IMR-90 (cell line): ENCODE data around the gene KCNF1. TPM values are rescaled to one million over a fixed set of nuclear protein-coding genes. Genes with fewer than 3 reads are reported as not detected.
A peak's percentile ranks its signal among the peaks of the same experiment; 100 is the strongest.

Experiments
- ATAC-seq: fragments of 200-7000 bp; cut with Tn5 transposase; 2 replicates; pipeline ENCODE4 v1.9.1; 2020; ENCODE audit warnings: low read depth, mild to moderate bottlenecking, moderate library complexity
- BruUV-seq: library from RNA; stranded (reverse); fragments of 400-500 nt; replicated peaks from 2 replicates; lab custom pipeline; 2021; lab: Mats Ljungman, UMichigan
- CTCF ChIA-PET: fragments of 300-600 bp; formaldehyde crosslinking; extraction: SDS; loops from one replicate; lab custom pipeline; 2021; ENCODE audit warnings: antibody characterized with exemption; lab: Yijun Ruan, JAX
- POLR2A ChIA-PET: fragments of 300-600 bp; sonication (Branson Sonifier 250); formaldehyde crosslinking; loops from one replicate; lab custom pipeline; 2022; ENCODE audit warnings: antibody characterized with exemption; ENCODE audit not compliant: unreplicated experiment; lab: Charles Lee
- DNase-seq: peaks from one replicate; pipeline ENCODE4 v3.0.0; 2013
- H2AFZ ChIP-seq: replicated peaks from 2 replicates; pipeline ENCODE3; 2013; ENCODE audit warnings: low read length, mild to moderate bottlenecking; ENCODE audit not compliant: poor library complexity
- H2AK5ac ChIP-seq: 2 replicates; pipeline ENCODE4 v1.6.1; 2013; ENCODE audit warnings: low read depth, low read length, inconsistent platforms
- H2AK9ac ChIP-seq: replicated peaks from 2 replicates; pipeline ENCODE3; 2013; ENCODE audit warnings: mild to moderate bottlenecking, low read depth, low read length, moderate library complexity; ENCODE audit not compliant: poor library complexity
- H2BK120ac ChIP-seq: 2 replicates; pipeline ENCODE4 v1.6.1; 2013; ENCODE audit warnings: low read depth, low read length, inconsistent platforms
- H2BK15ac ChIP-seq: 3 replicates; pipeline ENCODE4 v1.6.1; 2013; ENCODE audit warnings: low read depth, low read length, inconsistent platforms
- H2BK20ac ChIP-seq: 2 replicates; pipeline ENCODE4 v1.6.1; 2013; ENCODE audit warnings: low read depth, mild to moderate bottlenecking, inconsistent platforms, low read length, moderate library complexity
- H2BK5ac ChIP-seq: 2 replicates; pipeline ENCODE4 v1.6.1; 2013; ENCODE audit warnings: mild to moderate bottlenecking, low read depth, low read length, inconsistent platforms; ENCODE audit not compliant: poor library complexity, severe bottlenecking
- H3K14ac ChIP-seq: replicated peaks from 2 replicates; pipeline ENCODE4 v1.6.1; 2013; ENCODE audit warnings: low read depth, low read length, inconsistent platforms
- H3K18ac ChIP-seq: 2 replicates; pipeline ENCODE4 v1.6.1; 2013; ENCODE audit warnings: low read depth, low read length, control low read depth
- H3K23ac ChIP-seq: 2 replicates; pipeline ENCODE4 v1.6.1; 2013; ENCODE audit warnings: low read depth, low read length, inconsistent platforms
- H3K27ac ChIP-seq: 2 replicates; pipeline ENCODE4 v1.5.1; 2013; ENCODE audit warnings: mild to moderate bottlenecking, control low read depth, low read length; ENCODE audit not compliant: insufficient read depth
- H3K27me3 ChIP-seq: 2 replicates; pipeline ENCODE4 v1.6.1; 2013; ENCODE audit warnings: low read length; ENCODE audit not compliant: control insufficient read depth, insufficient read depth
- H3K36me3 ChIP-seq: 2 replicates; pipeline ENCODE4 v1.6.1; 2013; ENCODE audit warnings: low read length, mixed read lengths; ENCODE audit not compliant: control insufficient read depth, insufficient read depth
- H3K4ac ChIP-seq: 2 replicates; pipeline ENCODE4 v1.6.1; 2013; ENCODE audit warnings: low read depth, low read length, inconsistent platforms
- H3K4me1 ChIP-seq: 2 replicates; pipeline ENCODE4 v1.6.1; 2013; ENCODE audit warnings: low read length, mixed read lengths; ENCODE audit not compliant: control insufficient read depth, insufficient read depth
- H3K4me2 ChIP-seq: 2 replicates; pipeline ENCODE4 v1.6.1; 2013; ENCODE audit warnings: low read depth, mild to moderate bottlenecking, control low read depth, low read length, moderate library complexity
- H3K4me3 ChIP-seq: 2 replicates; pipeline ENCODE4 v1.5.1; 2013; ENCODE audit warnings: low read depth, mild to moderate bottlenecking, control low read depth, low read length, moderate library complexity; ENCODE audit not compliant: insufficient read depth
- H3K56ac ChIP-seq: 2 replicates; pipeline ENCODE4 v1.6.1; 2013; ENCODE audit warnings: low read length, inconsistent platforms; ENCODE audit not compliant: insufficient read depth; ENCODE audit errors: extremely low read depth
- H3K79me1 ChIP-seq, 2 experiments: 2 replicates each; pipeline ENCODE4 v1.6.1; 2013; ENCODE audit warnings: low read length in 2 of 2, inconsistent platforms in 1 of 2, low read depth in 1 of 2
- H3K9ac ChIP-seq: 2 replicates; pipeline ENCODE4 v1.6.1; 2013; ENCODE audit warnings: low read depth, low read length, control low read depth
- H3K9me1 ChIP-seq: 2 replicates; pipeline ENCODE4 v1.6.1; 2013; ENCODE audit warnings: low read length, inconsistent platforms; ENCODE audit not compliant: insufficient read depth
- H3K9me3 ChIP-seq: 2 replicates; pipeline ENCODE4 v1.6.1; 2013; ENCODE audit warnings: low read length; ENCODE audit not compliant: control insufficient read depth, insufficient read depth
- H4K20me1 ChIP-seq: 2 replicates; pipeline ENCODE4 v1.6.1; 2013; ENCODE audit warnings: low read length, inconsistent platforms; ENCODE audit not compliant: insufficient read depth
- H4K5ac ChIP-seq: 2 replicates; pipeline ENCODE4 v1.6.1; 2013; ENCODE audit warnings: mild to moderate bottlenecking, low read depth, low read length, control low read depth
- H4K8ac ChIP-seq, 2 experiments: 2 replicates each; pipeline ENCODE4 v1.6.1; 2013; ENCODE audit warnings: low read depth in 2 of 2, low read length in 2 of 2, control low read depth in 1 of 2, inconsistent platforms in 1 of 2
- H4K91ac ChIP-seq: 2 replicates; pipeline ENCODE4 v1.6.1; 2013; ENCODE audit warnings: low read depth, low read length, inconsistent platforms; ENCODE audit not compliant: insufficient read depth
- MAFK ChIP-seq: IDR thresholded peaks from 2 replicates; pipeline ENCODE4 v1.6.1; 2012; ENCODE audit warnings: low read depth, low read length, improper control_type of control experiment
- RAD21 ChIP-seq: IDR thresholded peaks from 2 replicates; pipeline ENCODE4 v1.6.1; 2012; ENCODE audit warnings: low read length, improper control_type of control experiment
- WGBS, 2 experiments: methylation state at CpG; one replicate each; pipeline versions ENCODE4 v1.1.5 to v1.1.7; 2013; ENCODE audit warnings: missing lambda C conversion rate in 2 of 2; ENCODE audit not compliant: insufficient read length in 1 of 2; ENCODE audit errors: extremely low coverage in 2 of 2; 5-methylcytosine and 5-hydroxymethylcytosine counted together
- dilution Hi-C: fragments of 300-500 bp; cut with HindIII; formaldehyde crosslinking; loops from one replicate; pipeline ENCODE4 v1.14.3; 2018; ENCODE audit warnings: low sequenced_read_pairs; ENCODE audit not compliant: unreplicated experiment
- in situ Hi-C: fragments of 300-500 bp; cut with MboI; formaldehyde crosslinking; loops from 3 replicates; pipeline ENCODE4 v1.14.3; 2019; ENCODE audit warnings: low sequenced_read_pairs, inconsistent platforms, mixed read lengths
- intact Hi-C: fragments of 100-400 bp; cut with micrococcal nuclease; formaldehyde crosslinking; loops from 2 replicates; pipeline ENCODE4 v1.10.0; 2022
- polyA plus RNA-seq, 3 experiments: library from polyadenylated mRNA; depleted of rRNA; stranded (reverse); fragments of >200 nt; gene quantifications; 2 replicates each; pipeline ENCODE4 v1.2.3, GENCODE V29; 2012; ENCODE audit warnings: low replicate concordance in 1 of 3
- total RNA-seq: library from RNA; depleted of rRNA; stranded (reverse); fragments of >200 nt; gene quantifications from 2 replicates; pipeline ENCODE4 v1.2.3, GENCODE V29; 2012

KCNF1 gene
- total and polyA plus RNA-seq, 2 of the 4 experiments (the other 2 are of a cell fraction) = 0.54 to 1.4 TPM

DNA sequence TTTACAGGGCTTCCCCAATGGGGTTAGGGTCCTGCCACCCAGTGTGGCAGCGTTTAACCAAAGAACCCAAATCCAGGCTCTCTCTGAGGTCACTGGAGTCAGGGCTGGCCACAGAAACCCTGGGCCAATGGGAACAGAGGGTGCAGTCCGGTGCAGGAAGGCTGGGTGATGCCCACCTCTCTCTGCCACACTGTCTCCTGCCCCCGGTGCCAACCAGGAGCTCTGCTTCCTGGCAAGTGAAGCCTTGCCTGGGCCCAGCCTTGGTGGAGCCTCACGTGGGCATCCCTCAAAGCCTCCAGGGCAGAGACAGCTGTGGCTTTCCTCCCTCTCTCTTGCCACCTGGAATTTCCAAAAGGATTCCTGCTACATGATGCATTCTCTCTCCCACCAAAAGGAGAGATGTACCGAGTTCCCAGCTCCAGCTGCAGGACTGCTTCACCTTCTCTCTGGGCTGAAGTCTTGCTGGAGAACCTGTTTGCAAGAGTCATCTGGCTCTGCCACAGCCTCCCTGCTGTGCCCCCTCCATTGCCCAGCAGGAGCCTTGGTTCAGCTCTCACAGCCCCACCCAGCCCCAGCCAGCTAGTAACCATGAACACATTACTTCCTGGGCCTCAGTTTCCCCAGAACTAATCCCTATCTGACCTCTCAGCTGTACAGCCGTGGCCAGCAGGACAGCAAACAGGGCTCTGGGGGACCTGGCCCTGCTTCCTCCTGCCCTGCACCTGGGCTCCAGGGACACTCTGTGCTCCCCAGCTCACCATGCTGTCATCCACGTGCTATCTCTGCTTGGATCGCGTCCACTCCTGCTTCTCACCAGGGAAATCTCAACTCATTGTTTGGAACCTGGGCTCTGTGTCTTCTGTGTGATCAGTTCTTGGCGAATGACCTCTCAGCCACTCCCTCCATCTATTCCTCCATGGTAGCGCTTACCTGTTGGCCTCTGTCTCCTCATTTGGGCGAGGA is 43.4 kb downstream of the KCNF1 start:
- intact Hi-C loops = no loop called here
- H3K9ac ChIP-seq = no peak overlapping the region
- H3K79me1 ChIP-seq = no peaks in the 10 kb centered on the region
- peak overlapping the region; percentile 14; the same call in 1 of the 2 replicates for H4K91ac ChIP-seq
- H3K9me3 ChIP-seq = no peaks in the 10 kb centered on the region
- no peak overlapping the region for H3K56ac ChIP-seq
- H4K8ac ChIP-seq = no peak overlapping the region; a peak in 1 of 4 replicates
- WGBS, 2 experiments = 63% methylated on average over 3 of the region's 12 CpGs; no CpG with 5 or more reads in 1 of the 2 experiments
- 0 out of 2 replicates have a peak overlapping the region, but pooled peaks have one; percentile 9 for H3K14ac ChIP-seq
- H3K18ac ChIP-seq = no peak overlapping the region
- in situ Hi-C loops = no loop called here
- no peak for TF ChIP-seq RAD21
- no peak for TF ChIP-seq MAFK
- H3K27ac ChIP-seq = no peak overlapping the region
- H3K9me1 ChIP-seq = peaks cover 19% of the 10 kb centered on the region
- H3K36me3 ChIP-seq = no peaks in the 10 kb centered on the region
- H2BK15ac ChIP-seq = peak overlapping the region; percentile 78; the same call in 2 of the 3 replicates
- H2BK120ac ChIP-seq = peak overlapping the region; percentile 56; the same call in 1 of the 2 replicates
- ATAC-seq = no peak
- peak overlapping the region; percentile 24 for H2AFZ ChIP-seq
- CTCF ChIA-PET = no interaction called here
- H3K23ac ChIP-seq = no peak overlapping the region
- dilution Hi-C loops = no loop called here
- no peaks in the 10 kb centered on the region for H3K27me3 ChIP-seq
- H3K4me2 ChIP-seq = no peak overlapping the region
- POLR2A ChIA-PET = no interaction called here
- no TSS peak for BruUV-seq
- no peak overlapping the region for H4K5ac ChIP-seq
- peak overlapping the region; percentile 65 for H3K4ac ChIP-seq
- peak overlapping the region; percentile 81 for H2AK9ac ChIP-seq
- H2AK5ac ChIP-seq = peak overlapping the region; percentile 77
- H3K4me3 ChIP-seq = no peak overlapping the region
- DNase-seq = peak; percentile 43
- H2BK5ac ChIP-seq = no peak overlapping the region
- H3K4me1 ChIP-seq = peaks cover 12% of the 10 kb centered on the region
- peak overlapping the region; percentile 68; the same call in 1 of the 2 replicates for H2BK20ac ChIP-seq
- H4K20me1 ChIP-seq = no peaks in the 10 kb centered on the region
